Measurements from ENCODE around the gene ZNF471. TPM values are rescaled to one million over a fixed set of nuclear protein-coding genes. Genes with fewer than 3 reads are reported as not detected.

Gene ZNF471
- total RNA-seq, 2 donors from 2014 or later = 3.9 to 6.2 TPM

DNA sequence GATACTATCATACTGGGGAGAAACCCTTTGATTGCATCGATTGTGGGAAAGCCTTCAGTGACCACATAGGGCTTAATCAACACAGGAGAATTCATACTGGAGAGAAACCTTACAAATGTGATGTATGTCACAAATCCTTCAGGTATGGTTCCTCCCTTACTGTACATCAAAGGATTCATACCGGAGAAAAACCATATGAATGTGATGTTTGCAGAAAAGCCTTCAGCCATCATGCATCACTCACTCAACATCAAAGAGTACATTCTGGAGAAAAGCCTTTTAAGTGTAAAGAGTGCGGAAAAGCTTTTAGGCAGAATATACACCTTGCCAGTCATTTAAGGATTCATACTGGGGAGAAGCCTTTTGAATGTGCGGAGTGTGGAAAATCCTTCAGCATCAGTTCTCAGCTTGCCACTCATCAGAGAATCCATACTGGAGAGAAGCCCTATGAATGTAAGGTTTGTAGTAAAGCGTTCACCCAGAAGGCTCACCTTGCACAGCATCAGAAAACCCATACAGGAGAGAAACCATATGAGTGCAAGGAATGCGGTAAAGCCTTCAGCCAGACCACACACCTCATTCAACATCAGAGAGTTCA, 46.7 kb downstream of the ZNF471 start:
- Histone ChIP-seq H3K4me1 (ENCODE audit: control insufficient read depth in 1 of 2, low read depth in 2 of 2) (no peaks in the 10 kb centered on the region), H3K27ac (no peak overlapping the region), H3K9me3 (peaks cover 92% of the 10 kb centered on the region), H3K36me3 (peaks cover 46% of the 10 kb centered on the region), H3K27me3 (replicated peaks; ENCODE audit: insufficient read depth) (no peaks in the 10 kb centered on the region), H3K4me3 (peak overlapping the region; percentile 37)
- no peak for DNase-seq (ENCODE audit: low spot score)
- no peak for TF ChIP-seq CTCF (IDR thresholded peaks at IDR 0.05)
- no peak for ATAC-seq (ENCODE audit: insufficient number of reproducible peaks, low FRiP score, low read depth)

DNA sequence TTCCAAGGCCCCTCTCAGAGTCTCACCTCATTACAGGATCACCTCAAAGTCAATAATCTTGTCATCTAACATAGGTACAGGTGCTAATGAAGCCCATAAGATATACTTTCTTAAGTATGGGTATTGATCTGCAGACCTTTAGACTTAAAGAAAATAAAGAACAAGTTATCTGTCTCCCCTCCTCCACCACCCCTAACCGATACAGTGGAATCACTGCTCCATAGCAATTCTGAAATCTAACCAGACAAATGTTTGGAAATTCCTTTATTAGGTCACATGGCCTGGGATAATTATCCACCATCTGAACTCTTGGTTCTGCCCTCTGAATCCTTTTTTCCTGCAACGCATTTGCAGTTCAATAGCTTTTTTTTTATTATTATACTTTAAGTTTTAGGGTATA, 55.1 kb downstream of the ZNF471 start:
- Histone ChIP-seq H3K36me3 (no peaks in the 10 kb centered on the region), H3K4me1 (ENCODE audit: control insufficient read depth in 1 of 2, low read depth in 2 of 2) (peaks cover 0 to 6% of the 10 kb centered on the region in 2 donors), H3K27me3 (replicated peaks; ENCODE audit: insufficient read depth) (no peaks in the 10 kb centered on the region), H3K27ac (no peak overlapping the region), H3K9me3 (peaks cover 79% of the 10 kb centered on the region), H3K4me3 (no peak overlapping the region)
- DNase-seq (ENCODE audit: low spot score) (no peak), ATAC-seq (ENCODE audit: insufficient number of reproducible peaks, low FRiP score, low read depth) (no peak)
- no peak for TF ChIP-seq CTCF (IDR thresholded peaks at IDR 0.05)

DNA sequence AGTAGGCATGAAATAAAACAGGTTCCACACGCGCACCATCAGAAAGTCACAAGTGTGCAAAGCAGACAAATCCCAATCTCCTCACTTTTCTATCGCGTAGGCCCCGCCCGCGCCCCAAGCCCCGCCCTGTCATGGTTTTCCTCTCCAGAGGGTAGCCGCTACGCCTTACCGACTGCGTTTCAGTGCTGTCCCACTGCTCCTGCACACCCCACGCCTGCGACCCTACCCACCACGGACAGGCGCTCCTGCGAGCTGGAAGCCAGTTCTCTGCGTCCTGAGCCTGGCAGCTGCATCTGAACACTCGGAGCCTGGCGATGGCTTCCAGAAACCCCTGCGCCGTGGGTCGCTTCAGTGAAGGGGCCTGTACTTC, 59.2 kb downstream of the ZNF471 start:
- peaks cover 6 to 15% of the 10 kb centered on the region in 2 donors for H3K4me1 ChIP-seq (ENCODE audit: control insufficient read depth in 1 of 2, low read depth in 2 of 2)
- peak overlapping the region; percentile 80 to 83 for H3K27ac ChIP-seq
- H3K4me3 ChIP-seq = peak overlapping the region; percentile 85
- TF ChIP-seq CTCF (IDR thresholded peaks at IDR 0.05) = no peak
- H3K36me3 ChIP-seq = peaks cover 21% of the 10 kb centered on the region
- DNase-seq (ENCODE audit: low spot score) (peak; percentile 4), ATAC-seq (ENCODE audit: insufficient number of reproducible peaks, low FRiP score, low read depth) (no peak)
- peaks cover 78% of the 10 kb centered on the region for H3K9me3 ChIP-seq
- no peaks in the 10 kb centered on the region for H3K27me3 ChIP-seq (replicated peaks; ENCODE audit: insufficient read depth)

- H3K27ac ChIP-seq = peak within 1 kb of the TSS; percentile 80 to 83
- peak; percentile 90 for ATAC-seq (ENCODE audit: insufficient number of reproducible peaks, low FRiP score, low read depth)
These were observed 59.8 kb downstream of the ZNF471 start, which contains the start of gene ZNF470 for GRCh38 chr19:56567274-56568120. Gene ZNF470, plus strand, starts transcription at chr19:56567468. Its CDS starts 2,844 bp downstream, at chr19:56570312.

More at GRCh38 chr19:56567274-56568120, 59.8 kb downstream of the ZNF471 start, which contains the start of gene ZNF470:
- H3K4me3 ChIP-seq = peak within 1 kb of the TSS; percentile 85
- H3K27me3 ChIP-seq (replicated peaks; ENCODE audit: insufficient read depth) = no peaks in the 10 kb centered on the region
- H3K4me1 ChIP-seq (ENCODE audit: control insufficient read depth in 1 of 2, low read depth in 2 of 2) = peaks cover 6 to 15% of the 10 kb centered on the region in 2 donors
- peaks cover 76% of the 10 kb centered on the region for H3K9me3 ChIP-seq
- TF ChIP-seq CTCF (IDR thresholded peaks at IDR 0.05) = no peak
- DNase-seq (ENCODE audit: low spot score) = peak; percentile 85
- peaks cover 24% of the 10 kb centered on the region for H3K36me3 ChIP-seq
